ENCODE measurements around the gene STAG3. TPM values are rescaled to one million over a fixed set of nuclear protein-coding genes. Genes with fewer than 3 reads are reported as not detected.
A peak's percentile ranks its signal among the peaks of the same experiment; 100 is the strongest.

The STAG3 gene
- total RNA-seq, 4 donors from 2014 or later = 0.49 to 2.5 TPM; not detected in 2

- intact Hi-C loops (cut with DNase I; ENCODE audit: low total_unique reads) = no loop called here
- H3K27me3 ChIP-seq = no peaks in the 10 kb centered on the region
- H3K4me3 ChIP-seq = no peak overlapping the region
- H3K4me1 ChIP-seq = peaks cover 0 to 16% of the 10 kb centered on the region in 2 donors
- no peaks in the 10 kb centered on the region for H3K36me3 ChIP-seq
- TF ChIP-seq CTCF (IDR thresholded peaks at IDR 0.05) (no peak), POLR2A (IDR thresholded peaks at IDR 0.05) (no peak)
- H3K9me3 ChIP-seq = no peaks in the 10 kb centered on the region
- no peak for DNase-seq
- H3K27ac ChIP-seq = no peak overlapping the region
Observed at GRCh38 chr7:100153708-100154535, 23.8 kb upstream of the STAG3 start.

GRCh38 chr7:100154651-100155491 lies 22.8 kb upstream of the STAG3 start:
- intact Hi-C loops (cut with DNase I; ENCODE audit: low total_unique reads) = no loop called here

GRCh38 chr7:100155553-100156317 lies 22.0 kb upstream of the STAG3 start:
- H3K27me3 ChIP-seq = no peaks in the 10 kb centered on the region
- no peak overlapping the region for H3K4me3 ChIP-seq
- no peak for TF ChIP-seq POLR2A (IDR thresholded peaks at IDR 0.05)
- no peak for TF ChIP-seq CTCF (IDR thresholded peaks at IDR 0.05)
- intact Hi-C loops (cut with DNase I; ENCODE audit: low total_unique reads) = no loop called here
- no peaks in the 10 kb centered on the region for H3K9me3 ChIP-seq
- peaks cover 0 to 8% of the 10 kb centered on the region in 2 donors for H3K4me1 ChIP-seq
- no peak for DNase-seq
- H3K27ac ChIP-seq = no peak overlapping the region
- H3K36me3 ChIP-seq = no peaks in the 10 kb centered on the region

More at GRCh38 chr7:100154651-100155491, 22.8 kb upstream of the STAG3 start:
- Histone ChIP-seq H3K27ac (peak overlapping the region in 1 of 2 donors; percentile 10), H3K4me3 (no peak overlapping the region), H3K36me3 (no peaks in the 10 kb centered on the region), H3K27me3 (no peaks in the 10 kb centered on the region), H3K4me1 (peaks cover 0 to 11% of the 10 kb centered on the region in 2 donors), H3K9me3 (no peaks in the 10 kb centered on the region)
- DNase-seq = no peak
- TF ChIP-seq CTCF (IDR thresholded peaks at IDR 0.05) (no peak), POLR2A (IDR thresholded peaks at IDR 0.05) (no peak)

GRCh38 chr7:100156331-100157068 lies 21.2 kb upstream of the STAG3 start:
- peaks cover 0 to 8% of the 10 kb centered on the region in 2 donors for H3K4me1 ChIP-seq
- intact Hi-C loops (cut with DNase I; ENCODE audit: low total_unique reads) = no loop called here

More at GRCh38 chr7:100156331-100157068, 21.2 kb upstream of the STAG3 start:
- Histone ChIP-seq H3K9me3 (no peaks in the 10 kb centered on the region), H3K27ac (no peak overlapping the region), H3K27me3 (no peaks in the 10 kb centered on the region), H3K4me3 (no peak overlapping the region), H3K36me3 (no peaks in the 10 kb centered on the region)
- no peak for TF ChIP-seq CTCF (IDR thresholded peaks at IDR 0.05)
- TF ChIP-seq POLR2A (IDR thresholded peaks at IDR 0.05) = no peak
- DNase-seq = no peak
